ENCODE results near the gene PCYOX1L.

Gene PCYOX1L

DNA sequence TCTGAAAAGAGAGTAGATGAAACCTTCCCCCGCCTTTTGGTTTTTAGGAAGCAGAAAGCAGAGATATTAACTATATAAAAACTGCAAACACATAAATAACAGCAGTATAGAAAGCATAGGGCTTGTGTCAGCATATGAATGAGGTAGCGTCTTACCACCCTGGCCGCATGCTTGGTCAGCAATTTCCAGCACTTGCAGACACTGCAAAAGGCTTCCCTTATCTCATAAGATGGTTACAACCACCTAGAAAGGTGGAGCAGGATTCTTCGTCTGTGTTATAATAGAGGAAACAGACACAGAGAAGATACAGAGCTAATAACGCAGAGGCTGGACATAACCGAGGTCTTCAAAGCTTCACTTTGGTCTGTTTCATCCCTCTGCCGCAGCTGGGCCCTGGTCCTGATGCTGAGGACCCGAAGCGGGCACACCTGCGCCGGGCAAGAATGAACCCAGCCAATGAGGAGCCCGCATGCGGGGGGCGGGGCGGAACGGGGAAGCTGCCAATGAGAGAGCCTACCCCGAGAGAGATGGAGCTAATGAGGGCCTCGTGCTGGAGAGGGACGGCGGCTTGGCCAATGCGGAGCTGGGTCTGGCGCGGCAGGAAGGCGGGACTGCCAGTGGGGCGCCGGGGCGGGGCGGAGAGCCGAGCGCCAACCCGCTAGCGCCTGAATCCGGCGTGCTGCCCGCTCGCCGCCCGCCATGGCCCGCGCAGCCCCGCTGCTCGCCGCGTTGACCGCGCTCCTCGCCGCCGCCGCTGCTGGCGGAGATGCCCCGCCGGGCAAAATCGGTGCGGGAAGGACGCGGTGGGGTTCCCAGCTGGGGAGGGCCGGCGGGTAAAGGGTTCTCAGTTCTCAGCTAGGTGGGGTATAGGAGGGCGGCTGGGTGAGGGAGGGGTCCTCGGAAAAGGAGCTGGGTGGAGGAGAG lies at the start of gene PCYOX1L:
TSS of gene PCYOX1L (plus strand) at position 677 of the 924 bp plus-strand sequence. CDS start at position 700, 23 bp downstream.
- peak; percentile 92 for DNase-seq

DNA sequence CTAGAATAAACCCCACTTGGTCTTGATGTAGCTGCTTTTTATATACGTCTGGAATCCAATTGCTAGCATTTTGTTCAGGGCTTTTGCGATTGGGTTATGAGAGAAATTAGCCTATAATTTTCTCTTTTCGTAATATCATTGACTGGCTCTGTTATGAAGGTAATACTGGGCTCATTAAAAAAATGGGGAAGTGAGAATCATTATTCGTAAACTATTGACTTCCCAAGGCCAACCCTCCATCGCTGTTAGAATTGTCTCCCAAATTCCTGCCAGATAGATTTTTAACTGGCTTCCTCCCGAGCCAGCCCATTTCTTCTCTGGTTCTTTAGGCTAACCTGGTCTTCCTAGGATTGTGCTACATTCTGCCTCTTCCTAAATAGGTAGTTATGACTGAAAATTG lies 48.5 kb upstream of the PCYOX1L start:
- DNase-seq: no peak

DNA sequence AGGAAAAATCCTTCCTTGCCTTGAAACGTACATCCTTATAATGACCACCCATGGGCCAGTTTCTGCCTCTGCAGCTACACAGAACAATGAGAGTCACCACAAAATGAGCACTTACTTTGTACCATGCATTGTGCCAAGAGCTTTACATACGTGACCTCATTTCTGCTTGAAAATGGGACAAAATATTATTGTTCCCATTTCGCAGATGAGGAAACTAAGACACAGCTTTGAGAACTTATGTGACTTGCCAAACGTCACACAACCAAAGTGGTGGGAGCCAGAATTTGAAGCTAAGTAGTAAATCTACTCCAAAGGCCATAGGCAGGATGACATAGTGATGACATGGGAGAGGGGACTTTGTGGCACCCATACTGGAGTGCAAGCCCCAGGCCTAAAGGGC lies 47.4 kb upstream of the PCYOX1L start:
- no peak for DNase-seq

- no peak for DNase-seq
Observed at GRCh38 chr5:149310947-149311658, 46.7 kb upstream of the PCYOX1L start.

- DNase-seq: no peak
Observed at GRCh38 chr5:149313151-149313841, 44.5 kb upstream of the PCYOX1L start.

DNA sequence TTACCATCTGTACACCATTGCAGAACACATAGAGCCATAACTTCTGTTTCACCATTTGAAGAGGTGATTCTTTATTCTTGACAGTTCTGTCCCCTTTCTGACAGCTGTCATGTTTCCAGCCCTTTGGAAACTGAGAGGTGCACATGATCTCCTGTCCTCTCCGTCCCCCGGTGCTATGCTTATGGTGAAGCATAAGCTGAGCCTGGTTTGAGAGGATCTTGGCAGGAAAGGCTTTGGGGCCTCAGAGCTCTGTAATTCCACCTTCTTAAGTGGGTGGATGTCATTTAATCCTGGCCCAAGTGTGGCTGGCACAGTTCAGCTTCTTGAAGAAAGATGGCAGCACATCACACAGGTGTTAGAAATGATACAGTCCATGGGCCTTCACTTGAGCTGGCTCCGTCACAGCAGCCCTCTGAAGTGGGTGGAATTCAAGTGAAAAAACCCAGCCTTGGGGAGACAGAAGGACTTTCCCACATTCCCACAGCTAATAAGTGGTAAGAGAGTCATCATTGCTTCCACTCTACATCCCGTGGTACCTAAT lies 43.2 kb upstream of the PCYOX1L start:
- no peak for DNase-seq

GRCh38 chr5:149315753-149316152 lies 42.1 kb upstream of the PCYOX1L start:
- DNase-seq: no peak

GRCh38 chr5:149317281-149318048 lies 40.4 kb upstream of the PCYOX1L start:
- no peak for DNase-seq

- no peak for DNase-seq
Observed at GRCh38 chr5:149319174-149319573, 38.7 kb upstream of the PCYOX1L start.

- DNase-seq: peak; percentile 32
Observed at GRCh38 chr5:149320791-149321330, 37.0 kb upstream of the PCYOX1L start.

- DNase-seq: no peak
Observed at GRCh38 chr5:149322518-149322917, 35.3 kb upstream of the PCYOX1L start.

GRCh38 chr5:149323210-149323609 lies 34.6 kb upstream of the PCYOX1L start:
- no peak for DNase-seq

- no peak for DNase-seq
Observed at GRCh38 chr5:149323621-149324205, 34.1 kb upstream of the PCYOX1L start.

DNA sequence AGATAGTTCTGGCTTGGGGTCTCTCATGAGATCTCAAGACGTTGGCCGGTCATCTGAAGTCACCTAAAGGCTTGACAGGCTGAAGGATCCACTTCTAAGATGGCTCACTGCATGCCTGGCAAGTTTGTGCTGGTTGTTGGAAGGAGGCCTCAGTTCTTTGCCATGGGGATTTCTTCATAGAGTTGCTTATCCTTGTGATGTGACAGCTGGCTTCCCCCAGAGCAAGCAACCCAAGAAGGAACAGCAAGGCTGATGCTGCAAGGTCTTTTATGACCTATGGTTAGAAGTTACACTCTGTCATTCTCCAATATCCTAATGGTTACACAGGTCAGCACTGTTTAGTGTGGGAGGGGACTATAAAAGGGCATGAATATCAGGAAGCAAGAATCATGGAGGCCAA lies 33.2 kb upstream of the PCYOX1L start:
- DNase-seq: no peak

- no peak for DNase-seq
Observed at GRCh38 chr5:149325166-149325735, 32.6 kb upstream of the PCYOX1L start.

- DNase-seq: no peak
Observed at GRCh38 chr5:149325894-149326293, 32.0 kb upstream of the PCYOX1L start.

DNA sequence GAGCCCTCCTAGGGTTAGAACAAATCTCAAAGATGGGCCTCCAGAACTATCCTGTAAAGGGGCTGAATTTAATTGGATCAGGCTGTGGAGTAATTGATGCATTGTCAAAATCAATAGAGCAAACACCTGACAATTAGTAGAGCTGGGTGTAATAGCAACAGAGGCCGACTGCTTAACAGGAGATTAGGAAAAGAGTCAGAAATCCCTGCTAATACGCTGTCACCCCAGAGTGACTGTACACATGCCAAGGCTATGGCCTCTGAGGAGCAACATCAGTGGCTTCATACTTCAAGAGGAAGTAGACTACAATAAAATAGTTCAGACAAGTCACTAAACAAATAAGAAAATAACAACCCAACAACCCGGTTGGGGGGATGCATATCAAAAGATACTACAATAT lies 31.2 kb upstream of the PCYOX1L start:
- DNase-seq: no peak

- DNase-seq: no peak
Observed at GRCh38 chr5:149328177-149328576, 29.7 kb upstream of the PCYOX1L start.

- no peak for DNase-seq
Observed at GRCh38 chr5:149333711-149334443, 24.0 kb upstream of the PCYOX1L start.

- no peak for DNase-seq
Observed at GRCh38 chr5:149337736-149338135, 20.1 kb upstream of the PCYOX1L start.

GRCh38 chr5:149338364-149338763 lies 19.5 kb upstream of the PCYOX1L start:
- no peak for DNase-seq
